Neural cell (in vitro differentiated cells): ENCODE results near the gene PLAAT5. TPM values are rescaled to one million over a fixed set of nuclear protein-coding genes. Genes with fewer than 3 reads are reported as not detected.

Experiments
- H2AFZ ChIP-seq: fragments of 200-600, 300-800 bp; sonication (generic), shearing (Covaris generic); 2 replicates; pipeline ENCODE4 v1.6.0; 2014; ENCODE audit warnings: low read depth, mild to moderate bottlenecking, antibody characterized with exemption, low read length, moderate library complexity
- H3F3A ChIP-seq: fragments of 200-600 bp; shearing (Covaris generic); 2 replicates; pipeline ENCODE4 v1.6.1; 2016; ENCODE audit warnings: mild to moderate bottlenecking, moderate library complexity, mixed read lengths, antibody characterized with exemption, low read length; ENCODE audit not compliant: insufficient read depth, poor library complexity, severe bottlenecking
- H3K27ac ChIP-seq: fragments of 200-600, 300-800 bp; sonication (generic), shearing (Covaris generic); 2 replicates; pipeline ENCODE4 v1.5.1; 2014; ENCODE audit warnings: mild to moderate bottlenecking, low read length, moderate library complexity
- H3K27me3 ChIP-seq: fragments of 300-800, 200-600 bp; sonication (generic), shearing (Covaris generic); 2 replicates; pipeline ENCODE4 v1.6.0; 2014; ENCODE audit warnings: mild to moderate bottlenecking, low read depth, low read length, moderate library complexity; ENCODE audit not compliant: insufficient read depth
- H3K36me3 ChIP-seq: fragments of 300-800, 200-600 bp; sonication (generic), shearing (Covaris generic); 2 replicates; pipeline ENCODE4 v1.5.1; 2014; ENCODE audit warnings: mild to moderate bottlenecking, antibody characterized with exemption, low read length, moderate library complexity; ENCODE audit not compliant: insufficient read depth
- H3K4me2 ChIP-seq: fragments of 300-800, 200-600 bp; sonication (generic), shearing (Covaris generic); 2 replicates; pipeline ENCODE4 v1.6.0; 2014; ENCODE audit warnings: mild to moderate bottlenecking, low read length
- H3K4me3 ChIP-seq: fragments of 300-800, 200-600 bp; sonication (generic), shearing (Covaris generic); 2 replicates; pipeline ENCODE4 v1.5.1; 2014; ENCODE audit warnings: mild to moderate bottlenecking, low read length, moderate library complexity
- H3K79me2 ChIP-seq: fragments of 200-600 bp; shearing (Covaris generic); replicated peaks from 2 replicates; pipeline ENCODE4 v1.6.0; 2014; ENCODE audit warnings: mild to moderate bottlenecking, low read length, moderate library complexity; ENCODE audit not compliant: insufficient read depth
- H3K9ac ChIP-seq: fragments of 300-800, 200-600 bp; sonication (generic), shearing (Covaris generic); 2 replicates; pipeline ENCODE4 v1.6.1; 2016; ENCODE audit warnings: mild to moderate bottlenecking, low read length, mixed read lengths
- H3K9me2 ChIP-seq: fragments of 200-600 bp; shearing (Covaris generic); 2 replicates; pipeline ENCODE4 v1.6.1; 2016; ENCODE audit warnings: mild to moderate bottlenecking, low read length, mixed read lengths; ENCODE audit not compliant: insufficient read depth
- H3K9me3 ChIP-seq: fragments of 200-600, 300-800 bp; sonication (generic), shearing (Covaris generic); 2 replicates; pipeline ENCODE4 v1.6.1; 2016; ENCODE audit warnings: mild to moderate bottlenecking, mixed run types, low read length, moderate library complexity, mixed read lengths
- H4K20me1 ChIP-seq: fragments of 200-600 bp; shearing (Covaris generic); 2 replicates; pipeline ENCODE4 v1.6.1; 2016; ENCODE audit warnings: mild to moderate bottlenecking, mixed run types; ENCODE audit not compliant: insufficient read depth
- EP300 ChIP-seq: fragments of 450-650 bp; conservative IDR thresholded peaks from 2 replicates; pipeline ENCODE4 v1.6.1; 2014; ENCODE audit warnings: antibody characterized with exemption, mild to moderate bottlenecking, moderate library complexity; ENCODE audit not compliant: poor library complexity, severe bottlenecking
- EZH2 ChIP-seq: fragments of 200-600, 300-800 bp; shearing (Covaris generic), sonication (generic); IDR thresholded peaks from 2 replicates; pipeline ENCODE4 v1.6.1; 2014; ENCODE audit warnings: antibody characterized with exemption, low read length, borderline replicate concordance, mild to moderate bottlenecking; ENCODE audit not compliant: insufficient read depth, poor library complexity, severe bottlenecking
- MXI1 ChIP-seq: fragments of 450-650 bp; conservative IDR thresholded peaks from 2 replicates; pipeline ENCODE4 v1.6.1; 2014; ENCODE audit warnings: antibody characterized with exemption, mild to moderate bottlenecking; ENCODE audit not compliant: poor library complexity, severe bottlenecking
- POLR2AphosphoS5 ChIP-seq: IDR thresholded peaks from 2 replicates; pipeline ENCODE4 v1.6.1; 2012
- RAD21 ChIP-seq: fragments of 450-650 bp; conservative IDR thresholded peaks from 2 replicates; pipeline ENCODE4 v1.6.1; 2014; ENCODE audit warnings: antibody characterized with exemption, mild to moderate bottlenecking, moderate library complexity
- SMC3 ChIP-seq: fragments of 450-650 bp; conservative IDR thresholded peaks from 2 replicates; pipeline ENCODE4 v1.6.1; 2014; ENCODE audit warnings: antibody characterized with exemption, mild to moderate bottlenecking, moderate library complexity; ENCODE audit not compliant: poor library complexity
- TAF1 ChIP-seq: IDR thresholded peaks from 2 replicates; pipeline ENCODE4 v1.6.1; 2012; ENCODE audit warnings: low read depth
- polyA plus RNA-seq: library from polyadenylated mRNA; depleted of rRNA; stranded (reverse); fragments of >200 nt; gene quantifications from 2 replicates; pipeline ENCODE4 v1.2.3, GENCODE V29; 2014
- TF ChIP-seq, protein P1 (sequence below): IDR thresholded peaks from 2 replicates; pipeline ENCODE4 v1.6.1; 2012; ENCODE audit warnings: borderline replicate concordance
- TF ChIP-seq, protein P2 (sequence below): fragments of 450-650 bp; IDR thresholded peaks from 2 replicates; pipeline ENCODE4 v1.5.1; 2014; ENCODE audit warnings: antibody characterized with exemption, mild to moderate bottlenecking, moderate library complexity; ENCODE audit not compliant: poor library complexity, severe bottlenecking

The PLAAT5 gene
- polyA plus RNA-seq, 1 donor from 2014 or later, result 0.14 TPM

DNA sequence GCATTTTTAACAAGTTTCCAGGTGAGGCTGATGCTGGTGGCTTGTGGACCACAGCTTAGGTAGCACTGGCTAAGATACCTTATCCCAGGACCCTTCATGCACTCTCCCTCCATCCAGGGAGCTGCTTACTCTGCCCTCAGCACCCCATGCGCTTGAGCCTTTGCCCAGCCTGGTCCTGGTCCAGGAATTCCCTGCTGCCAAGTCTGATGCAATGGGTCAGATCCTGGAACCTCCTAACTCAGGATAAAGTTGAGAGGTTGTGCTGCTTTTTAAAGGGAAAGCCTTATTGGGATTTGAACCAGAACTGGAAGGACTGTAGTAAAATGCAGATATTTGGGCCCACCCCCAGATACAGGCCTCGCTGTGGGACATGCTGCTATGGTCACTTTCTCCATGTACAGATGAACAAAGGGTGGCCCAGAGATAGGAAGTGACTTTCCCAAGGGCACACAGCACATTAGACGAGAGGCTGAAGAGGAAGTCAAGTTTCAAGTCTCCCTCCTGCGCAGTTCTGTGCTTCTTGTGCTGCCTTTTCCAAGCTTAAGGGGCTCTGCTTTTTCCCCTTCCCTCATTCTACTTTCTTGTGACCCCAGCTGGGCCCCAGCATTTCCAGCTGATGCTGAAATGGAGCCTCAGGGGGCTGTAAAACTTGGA, 14.1 kb upstream of the PLAAT5 start:
- Histone ChIP-seq H3K79me2 (no peaks in the 10 kb centered on the region), H2AFZ (no peak overlapping the region), H3K9me2 (no peaks in the 10 kb centered on the region), H3K4me2 (no peak overlapping the region), H3K27me3 (no peaks in the 10 kb centered on the region), H3K27ac (no peak overlapping the region), H3K4me3 (no peak overlapping the region), H4K20me1 (no peaks in the 10 kb centered on the region), H3K9me3 (no peaks in the 10 kb centered on the region), H3K36me3 (no peaks in the 10 kb centered on the region), H3F3A (no peaks in the 10 kb centered on the region), H3K9ac (no peak overlapping the region)
- TF ChIP-seq EZH2 (no peak), SMC3 (no peak), EP300 (no peak), RAD21 (no peak), MXI1 (no peak), TAF1 (no peak)
- TF ChIP-seq, protein P1, sequence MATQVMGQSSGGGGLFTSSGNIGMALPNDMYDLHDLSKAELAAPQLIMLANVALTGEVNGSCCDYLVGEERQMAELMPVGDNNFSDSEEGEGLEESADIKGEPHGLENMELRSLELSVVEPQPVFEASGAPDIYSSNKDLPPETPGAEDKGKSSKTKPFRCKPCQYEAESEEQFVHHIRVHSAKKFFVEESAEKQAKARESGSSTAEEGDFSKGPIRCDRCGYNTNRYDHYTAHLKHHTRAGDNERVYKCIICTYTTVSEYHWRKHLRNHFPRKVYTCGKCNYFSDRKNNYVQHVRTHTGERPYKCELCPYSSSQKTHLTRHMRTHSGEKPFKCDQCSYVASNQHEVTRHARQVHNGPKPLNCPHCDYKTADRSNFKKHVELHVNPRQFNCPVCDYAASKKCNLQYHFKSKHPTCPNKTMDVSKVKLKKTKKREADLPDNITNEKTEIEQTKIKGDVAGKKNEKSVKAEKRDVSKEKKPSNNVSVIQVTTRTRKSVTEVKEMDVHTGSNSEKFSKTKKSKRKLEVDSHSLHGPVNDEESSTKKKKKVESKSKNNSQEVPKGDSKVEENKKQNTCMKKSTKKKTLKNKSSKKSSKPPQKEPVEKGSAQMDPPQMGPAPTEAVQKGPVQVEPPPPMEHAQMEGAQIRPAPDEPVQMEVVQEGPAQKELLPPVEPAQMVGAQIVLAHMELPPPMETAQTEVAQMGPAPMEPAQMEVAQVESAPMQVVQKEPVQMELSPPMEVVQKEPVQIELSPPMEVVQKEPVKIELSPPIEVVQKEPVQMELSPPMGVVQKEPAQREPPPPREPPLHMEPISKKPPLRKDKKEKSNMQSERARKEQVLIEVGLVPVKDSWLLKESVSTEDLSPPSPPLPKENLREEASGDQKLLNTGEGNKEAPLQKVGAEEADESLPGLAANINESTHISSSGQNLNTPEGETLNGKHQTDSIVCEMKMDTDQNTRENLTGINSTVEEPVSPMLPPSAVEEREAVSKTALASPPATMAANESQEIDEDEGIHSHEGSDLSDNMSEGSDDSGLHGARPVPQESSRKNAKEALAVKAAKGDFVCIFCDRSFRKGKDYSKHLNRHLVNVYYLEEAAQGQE, result no peak

DNA sequence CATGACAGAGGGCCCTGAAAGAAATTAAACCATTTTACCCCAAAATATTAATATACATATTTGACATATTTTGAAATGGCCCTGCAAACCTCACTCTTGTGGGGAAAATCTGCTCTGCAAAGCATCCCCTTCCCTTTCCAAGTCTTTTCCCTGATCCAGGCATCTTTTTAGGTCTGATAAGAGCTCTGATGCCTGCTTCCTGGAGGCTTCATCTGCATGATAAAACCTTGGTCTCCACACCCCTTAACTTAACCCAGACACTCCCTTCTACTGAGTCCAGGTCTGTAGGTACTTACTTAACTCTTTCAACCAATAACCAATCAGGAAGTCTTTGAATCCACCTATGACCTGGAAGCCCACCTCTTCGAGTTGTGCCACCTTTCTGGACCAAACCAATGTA, 13.1 kb upstream of the PLAAT5 start:
- H4K20me1 ChIP-seq, result no peaks in the 10 kb centered on the region
- TF ChIP-seq POLR2AphosphoS5, result no peak
- TF ChIP-seq EP300, result no peak
- TF ChIP-seq, protein P2, sequence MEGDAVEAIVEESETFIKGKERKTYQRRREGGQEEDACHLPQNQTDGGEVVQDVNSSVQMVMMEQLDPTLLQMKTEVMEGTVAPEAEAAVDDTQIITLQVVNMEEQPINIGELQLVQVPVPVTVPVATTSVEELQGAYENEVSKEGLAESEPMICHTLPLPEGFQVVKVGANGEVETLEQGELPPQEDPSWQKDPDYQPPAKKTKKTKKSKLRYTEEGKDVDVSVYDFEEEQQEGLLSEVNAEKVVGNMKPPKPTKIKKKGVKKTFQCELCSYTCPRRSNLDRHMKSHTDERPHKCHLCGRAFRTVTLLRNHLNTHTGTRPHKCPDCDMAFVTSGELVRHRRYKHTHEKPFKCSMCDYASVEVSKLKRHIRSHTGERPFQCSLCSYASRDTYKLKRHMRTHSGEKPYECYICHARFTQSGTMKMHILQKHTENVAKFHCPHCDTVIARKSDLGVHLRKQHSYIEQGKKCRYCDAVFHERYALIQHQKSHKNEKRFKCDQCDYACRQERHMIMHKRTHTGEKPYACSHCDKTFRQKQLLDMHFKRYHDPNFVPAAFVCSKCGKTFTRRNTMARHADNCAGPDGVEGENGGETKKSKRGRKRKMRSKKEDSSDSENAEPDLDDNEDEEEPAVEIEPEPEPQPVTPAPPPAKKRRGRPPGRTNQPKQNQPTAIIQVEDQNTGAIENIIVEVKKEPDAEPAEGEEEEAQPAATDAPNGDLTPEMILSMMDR, result no peak
- no peak for TF ChIP-seq MXI1
- TF ChIP-seq SMC3, result no peak
- TF ChIP-seq, protein P1, result no peak
- no peak for TF ChIP-seq RAD21
- TF ChIP-seq EZH2, result no peak
- TF ChIP-seq TAF1, result no peak
- no peak overlapping the region for H3K4me2 ChIP-seq
- H2AFZ ChIP-seq, result no peak overlapping the region
- no peaks in the 10 kb centered on the region for H3K9me3 ChIP-seq
- H3F3A ChIP-seq, result no peaks in the 10 kb centered on the region
- no peaks in the 10 kb centered on the region for H3K79me2 ChIP-seq
- H3K36me3 ChIP-seq, result no peaks in the 10 kb centered on the region
- no peaks in the 10 kb centered on the region for H3K27me3 ChIP-seq
- no peak overlapping the region for H3K4me3 ChIP-seq
- no peak overlapping the region for H3K9ac ChIP-seq
- no peaks in the 10 kb centered on the region for H3K9me2 ChIP-seq
- H3K27ac ChIP-seq, result no peak overlapping the region
